K562 (cell line): ENCODE data around the gene SLC16A6. TPM values are rescaled to one million over a fixed set of nuclear protein-coding genes. Genes with fewer than 3 reads are reported as not detected.

ENCODE experiments used
- CAMTA2 ChIP-seq: fragments of 250-450 bp; sonication (Bioruptor Pico); conservative IDR thresholded peaks from 2 replicates; pipeline ENCODE4 v1.5.1; 2022
- CBX5 ChIP-seq: IDR thresholded peaks from 2 replicates; pipeline ENCODE4 v1.6.1; 2014; ENCODE audit warnings: low read depth, borderline replicate concordance
- CC2D1A ChIP-seq: fragments of 450-650 bp; IDR thresholded peaks from 2 replicates; pipeline ENCODE4 v1.6.1; 2017; ENCODE audit warnings: mild to moderate bottlenecking
- ELF1 ChIP-seq: fragments of 200-800 bp; sonication (Bioruptor generic); IDR thresholded peaks from 2 replicates; pipeline ENCODE4 v1.6.1; 2016; ENCODE audit warnings: missing genetic modification characterization, missing compliant biosample characterization
- EWSR1 ChIP-seq: fragments of 450-650 bp; IDR thresholded peaks from 2 replicates; pipeline ENCODE4 v1.6.1; 2018; ENCODE audit warnings: borderline replicate concordance, mild to moderate bottlenecking, low read depth, moderate library complexity; ENCODE audit not compliant: partially characterized antibody
- FOS ChIP-seq: IDR thresholded peaks from 3 replicates; pipeline ENCODE4 v1.6.1; 2011; ENCODE audit not compliant: insufficient read length; ENCODE audit errors: extremely low read depth
- JUND ChIP-seq, 2 experiments: IDR thresholded peaks; 2 replicates in 1 of 2; 3 replicates in 1 of 2; pipeline ENCODE4 v1.6.1; 2011; ENCODE audit warnings: borderline replicate concordance in 2 of 2, low read depth in 2 of 2, low read length in 2 of 2, improper control_type of control experiment in 1 of 2, missing biosample characterization in 1 of 2, missing genetic modification characterization in 1 of 2, missing genetic modification reagents in 1 of 2
- MCM5 ChIP-seq: fragments of 450-650 bp; IDR thresholded peaks from 2 replicates; pipeline ENCODE4 v1.6.1; 2016; ENCODE audit warnings: low read depth
- NFRKB ChIP-seq: fragments of 450-650 bp; IDR thresholded peaks from 2 replicates; pipeline ENCODE4 v1.6.1; 2016; ENCODE audit warnings: low read depth
- NR2C2 ChIP-seq, 2 experiments: fragments of 200-800 bp in 1 of 2; sonication (Bioruptor generic) in 1 of 2; sonication (generic) in 1 of 2; formaldehyde crosslinking in 1 of 2; IDR thresholded peaks; 2 replicates each; pipeline versions ENCODE4 v1.6.1 to v1.8.0; 2016 to 2022; ENCODE audit warnings: mild to moderate bottlenecking in 1 of 2, missing compliant biosample characterization in 1 of 2, missing genetic modification characterization in 1 of 2, missing genetic modification reagents in 1 of 2
- POLR3G ChIP-seq: IDR thresholded peaks from 2 replicates; pipeline ENCODE4 v1.6.1; 2011; ENCODE audit not compliant: insufficient read length, insufficient replicate concordance; ENCODE audit errors: extremely low read depth
- RHOXF2B ChIP-seq: fragments of 250-450 bp; sonication (Bioruptor Pico); conservative IDR thresholded peaks from 2 replicates; pipeline ENCODE4 v1.5.1; 2021
- SMAD2 ChIP-seq: fragments of 150-350 bp; IDR thresholded peaks from 2 replicates; pipeline ENCODE4 v1.6.1; 2014; ENCODE audit warnings: low read depth, mild to moderate bottlenecking, low read length
- SMAD3 ChIP-seq: fragments of 450-650 bp; formaldehyde crosslinking; conservative IDR thresholded peaks from 2 replicates; pipeline ENCODE4 v1.4.0; 2020; ENCODE audit warnings: mild to moderate bottlenecking
- TCF7L2 ChIP-seq: fragments of 150-350 bp; IDR thresholded peaks from 2 replicates; pipeline ENCODE4 v1.6.1; 2016; ENCODE audit warnings: low read depth, mild to moderate bottlenecking, low read length, moderate library complexity
- ZNF121 ChIP-seq: sonication (generic); formaldehyde crosslinking; conservative IDR thresholded peaks from 2 replicates; pipeline ENCODE4 v1.8.0; 2022; ENCODE audit warnings: missing genetic modification reagents
- ZNF79 ChIP-seq: fragments of 250-450 bp; sonication (Bioruptor Pico); IDR thresholded peaks from 2 replicates; pipeline ENCODE4 v1.4.0; 2020; ENCODE audit warnings: low read depth, mild to moderate bottlenecking, moderate library complexity
- polyA plus RNA-seq, 8 experiments: library from polyadenylated mRNA; depleted of rRNA in 4 of 8; stranded (reverse) in 5 of 8; unstranded in 3 of 8; fragments of >200 nt; fragmentation: Nextera tagmentation in 2 of 8; fragmentation: Illumina TruSeq in 1 of 8; extraction: Ambion mirVana in 2 of 8; extraction: Trizol in 1 of 8; gene quantifications; 2 replicates each; pipeline versions ENCODE4 v1.2.1 to v1.2.3, GENCODE V29; 2011 to 2014; ENCODE audit warnings: inconsistent platforms in 1 of 8, missing spikeins in 1 of 8
- total RNA-seq, 7 experiments: library from RNA; depleted of rRNA in 6 of 7; stranded (reverse); fragments of >200 nt in 6 of 7; fragmentation: Illumina TruSeq in 2 of 7; extraction: Trizol in 2 of 7; gene quantifications; 2 replicates each; pipeline versions ENCODE4 v1.2.1 to v1.2.3, GENCODE V29; 2011 to 2021; ENCODE audit warnings: low replicate concordance in 1 of 7
- TF ChIP-seq, protein P1 (sequence below): conservative IDR thresholded peaks from 2 replicates; pipeline ENCODE4 v1.6.1; 2011; ENCODE audit warnings: low read depth, mild to moderate bottlenecking, low read length; ENCODE audit not compliant: control insufficient read depth
- TF ChIP-seq, protein P2 (sequence below): fragments of 450-650 bp; conservative IDR thresholded peaks from 2 replicates; pipeline ENCODE4 v1.6.1; 2016; ENCODE audit warnings: missing genetic modification characterization, low read depth, mild to moderate bottlenecking, control low read depth, missing compliant biosample characterization
- TF ChIP-seq, protein P3 (sequence below), 2 experiments: IDR thresholded peaks in 1 of 2; conservative IDR thresholded peaks in 1 of 2; 2 replicates each; pipeline ENCODE4 v1.6.1; 2016; ENCODE audit warnings: low read depth in 2 of 2, mild to moderate bottlenecking in 1 of 2, missing compliant biosample characterization in 1 of 2, missing genetic modification characterization in 1 of 2, moderate library complexity in 1 of 2
- TF ChIP-seq, protein P4 (sequence below): fragments of 450-650 bp; formaldehyde crosslinking; IDR thresholded peaks from 2 replicates; pipeline ENCODE4 v1.4.0; 2020; ENCODE audit warnings: mild to moderate bottlenecking

SLC16A6 gene
- total and polyA plus RNA-seq, 9 of the 15 experiments (the other 6 are each of a cell fraction or from before 2014, with no cell fraction given), result 0.05 to 0.31 (median 0.15) TPM

DNA sequence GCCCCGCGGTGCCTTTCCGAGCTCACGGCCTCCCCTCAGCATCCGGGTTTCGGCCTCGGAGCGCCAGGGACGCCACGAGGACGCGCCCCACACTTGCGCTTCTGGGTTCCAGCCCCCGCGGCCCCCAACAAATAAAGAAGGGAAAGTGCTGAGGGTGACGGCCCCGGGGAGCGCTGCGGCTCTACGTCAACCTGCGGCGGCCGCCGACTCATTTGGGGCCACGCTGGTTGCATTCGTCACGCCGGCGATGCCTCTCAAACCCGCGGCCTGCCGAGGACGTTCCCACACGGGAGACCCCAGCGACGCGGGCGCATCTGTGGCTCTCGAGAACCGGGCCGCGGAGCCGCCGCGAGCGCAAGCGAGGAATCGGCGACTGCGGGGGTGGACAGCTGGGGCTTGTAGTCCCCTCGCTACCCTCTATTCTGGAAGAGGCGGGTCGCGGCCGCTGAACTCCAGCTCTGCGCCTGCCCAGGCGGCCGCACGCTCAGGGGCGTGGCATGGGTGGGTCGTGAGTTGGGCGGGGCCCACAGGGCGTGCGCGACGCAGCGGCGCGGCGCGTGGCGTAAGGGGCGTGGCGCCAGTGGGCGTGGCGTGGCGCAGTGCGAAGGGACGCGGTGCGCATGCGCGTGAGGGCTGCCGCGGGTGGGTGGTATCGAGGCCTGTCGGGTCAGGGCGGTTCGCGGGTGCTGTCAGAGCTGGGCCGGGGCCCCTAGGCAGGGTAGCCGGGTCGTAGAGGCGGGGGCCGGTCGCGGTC is 43.3 kb downstream of the SLC16A6 start, which contains the start of gene AMZ2 (continued):
- no peak for TF ChIP-seq CBX5
- TF ChIP-seq CC2D1A, result no peak
- no peak for TF ChIP-seq JUND (IDR thresholded peaks at IDR 0.05; ENCODE audit: borderline replicate concordance, low read depth, low read length)
- TF ChIP-seq JUND (tag; IDR thresholded peaks at IDR 0.05; ENCODE audit: borderline replicate concordance, low read depth, low read length), result 0 out of 3 replicates have a peak, but pooled peaks have one; percentile 15
- no peak for TF ChIP-seq ELF1 (tag)
- TF ChIP-seq CAMTA2 (CRISPR knock-in tag), result no peak
- no peak for TF ChIP-seq MCM5
- no peak for TF ChIP-seq TCF7L2
- TF ChIP-seq, protein P1, sequence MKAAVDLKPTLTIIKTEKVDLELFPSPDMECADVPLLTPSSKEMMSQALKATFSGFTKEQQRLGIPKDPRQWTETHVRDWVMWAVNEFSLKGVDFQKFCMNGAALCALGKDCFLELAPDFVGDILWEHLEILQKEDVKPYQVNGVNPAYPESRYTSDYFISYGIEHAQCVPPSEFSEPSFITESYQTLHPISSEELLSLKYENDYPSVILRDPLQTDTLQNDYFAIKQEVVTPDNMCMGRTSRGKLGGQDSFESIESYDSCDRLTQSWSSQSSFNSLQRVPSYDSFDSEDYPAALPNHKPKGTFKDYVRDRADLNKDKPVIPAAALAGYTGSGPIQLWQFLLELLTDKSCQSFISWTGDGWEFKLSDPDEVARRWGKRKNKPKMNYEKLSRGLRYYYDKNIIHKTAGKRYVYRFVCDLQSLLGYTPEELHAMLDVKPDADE, result peak; percentile 11; the same call in 1 of the 2 replicates
- no peak for TF ChIP-seq SMAD3 (CRISPR knock-in tag)
- TF ChIP-seq, protein P2, sequence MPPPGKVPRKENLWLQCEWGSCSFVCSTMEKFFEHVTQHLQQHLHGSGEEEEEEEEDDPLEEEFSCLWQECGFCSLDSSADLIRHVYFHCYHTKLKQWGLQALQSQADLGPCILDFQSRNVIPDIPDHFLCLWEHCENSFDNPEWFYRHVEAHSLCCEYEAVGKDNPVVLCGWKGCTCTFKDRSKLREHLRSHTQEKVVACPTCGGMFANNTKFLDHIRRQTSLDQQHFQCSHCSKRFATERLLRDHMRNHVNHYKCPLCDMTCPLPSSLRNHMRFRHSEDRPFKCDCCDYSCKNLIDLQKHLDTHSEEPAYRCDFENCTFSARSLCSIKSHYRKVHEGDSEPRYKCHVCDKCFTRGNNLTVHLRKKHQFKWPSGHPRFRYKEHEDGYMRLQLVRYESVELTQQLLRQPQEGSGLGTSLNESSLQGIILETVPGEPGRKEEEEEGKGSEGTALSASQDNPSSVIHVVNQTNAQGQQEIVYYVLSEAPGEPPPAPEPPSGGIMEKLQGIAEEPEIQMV (tag), result peak; percentile 91
- TF ChIP-seq NFRKB, result no peak
- TF ChIP-seq FOS, result no peak
- no peak for TF ChIP-seq RHOXF2B
- TF ChIP-seq SMAD2, result no peak
- peak; percentile 75; the same call in 1 of the 2 replicates for TF ChIP-seq ZNF121
- no peak for TF ChIP-seq NR2C2 (CRISPR knock-in tag; IDR thresholded peaks at IDR 0.05)
- peak; percentile 72; the same call in 1 of the 2 replicates for TF ChIP-seq NR2C2 (tag; IDR thresholded peaks at IDR 0.05)
- TF ChIP-seq POLR3G, result no peak
- TF ChIP-seq, protein P3, sequence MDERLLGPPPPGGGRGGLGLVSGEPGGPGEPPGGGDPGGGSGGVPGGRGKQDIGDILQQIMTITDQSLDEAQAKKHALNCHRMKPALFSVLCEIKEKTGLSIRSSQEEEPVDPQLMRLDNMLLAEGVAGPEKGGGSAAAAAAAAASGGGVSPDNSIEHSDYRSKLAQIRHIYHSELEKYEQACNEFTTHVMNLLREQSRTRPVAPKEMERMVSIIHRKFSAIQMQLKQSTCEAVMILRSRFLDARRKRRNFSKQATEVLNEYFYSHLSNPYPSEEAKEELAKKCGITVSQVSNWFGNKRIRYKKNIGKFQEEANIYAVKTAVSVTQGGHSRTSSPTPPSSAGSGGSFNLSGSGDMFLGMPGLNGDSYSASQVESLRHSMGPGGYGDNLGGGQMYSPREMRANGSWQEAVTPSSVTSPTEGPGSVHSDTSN (CRISPR knock-in tag; IDR thresholded peaks at IDR 0.05; ENCODE audit: low read depth), result no peak
- TF ChIP-seq, protein P3 (tag; conservative IDR thresholded peaks at IDR 0.05; ENCODE audit: low read depth), result no peak
- TF ChIP-seq EWSR1, result no peak
- TF ChIP-seq, protein P4, sequence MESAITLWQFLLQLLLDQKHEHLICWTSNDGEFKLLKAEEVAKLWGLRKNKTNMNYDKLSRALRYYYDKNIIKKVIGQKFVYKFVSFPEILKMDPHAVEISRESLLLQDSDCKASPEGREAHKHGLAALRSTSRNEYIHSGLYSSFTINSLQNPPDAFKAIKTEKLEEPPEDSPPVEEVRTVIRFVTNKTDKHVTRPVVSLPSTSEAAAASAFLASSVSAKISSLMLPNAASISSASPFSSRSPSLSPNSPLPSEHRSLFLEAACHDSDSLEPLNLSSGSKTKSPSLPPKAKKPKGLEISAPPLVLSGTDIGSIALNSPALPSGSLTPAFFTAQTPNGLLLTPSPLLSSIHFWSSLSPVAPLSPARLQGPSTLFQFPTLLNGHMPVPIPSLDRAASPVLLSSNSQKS, result no peak
- no peak for TF ChIP-seq ZNF79 (CRISPR knock-in tag)
